Liver (tissue), 9 donors: Measurements from ENCODE around the gene DHX30. TPM values are rescaled to one million over a fixed set of nuclear protein-coding genes. Genes with fewer than 3 reads are reported as not detected.

ENCODE experiments used
- DNase-seq: peaks from one replicate; pipeline ENCODE4 v3.0.0-alpha.2; 2017; ENCODE audit warnings: low spot score
- H3K27ac ChIP-seq, 2 donors: one replicate each; pipeline ENCODE4 v1.7.0; 2013; ENCODE audit warnings: inconsistent platforms in 2 of 2, low read length in 2 of 2, control low read depth in 1 of 2, low read depth in 1 of 2, mild to moderate bottlenecking in 1 of 2
- H3K27me3 ChIP-seq, 4 donors: one replicate each; pipeline versions ENCODE4 v1.6.1 to v1.7.0; 2013; ENCODE audit warnings: low read length in 3 of 4, inconsistent platforms in 1 of 4, mild to moderate bottlenecking in 1 of 4, moderate library complexity in 1 of 4; ENCODE audit not compliant: control insufficient read depth in 4 of 4, insufficient read depth in 4 of 4
- H3K36me3 ChIP-seq, 4 donors: one replicate each; pipeline versions ENCODE4 v1.6.1 to v1.7.0; 2013; ENCODE audit warnings: low read length in 3 of 4, mild to moderate bottlenecking in 3 of 4, low read depth in 1 of 4, moderate library complexity in 1 of 4; ENCODE audit not compliant: control insufficient read depth in 4 of 4, insufficient read depth in 3 of 4
- H3K4me1 ChIP-seq, 4 donors: one replicate each; pipeline versions ENCODE4 v1.6.1 to v1.7.0; 2013; ENCODE audit warnings: low read length in 3 of 4, mild to moderate bottlenecking in 3 of 4, moderate library complexity in 1 of 4; ENCODE audit not compliant: control insufficient read depth in 4 of 4, insufficient read depth in 4 of 4
- H3K4me3 ChIP-seq, 3 donors: one replicate each; pipeline versions ENCODE4 v1.6.1 to v1.7.0; 2013; ENCODE audit warnings: low read length in 3 of 3, control low read depth in 1 of 3, low read depth in 1 of 3, mild to moderate bottlenecking in 1 of 3
- H3K9ac ChIP-seq, 2 donors: one replicate each; pipeline ENCODE4 v1.7.0; 2013; ENCODE audit warnings: low read length in 2 of 2, mild to moderate bottlenecking in 2 of 2, moderate library complexity in 2 of 2, control low read depth in 1 of 2, low read depth in 1 of 2
- H3K9me3 ChIP-seq, 4 donors: one replicate each; pipeline versions ENCODE4 v1.6.1 to v1.7.0; 2013; ENCODE audit warnings: low read length in 3 of 4; ENCODE audit not compliant: control insufficient read depth in 4 of 4
- EGR1 ChIP-seq, 2 donors: IDR thresholded peaks; 2 replicates each; pipeline ENCODE4 v1.6.1; 2016 to 2018; ENCODE audit warnings: antibody characterized with exemption in 2 of 2, low read depth in 2 of 2
- FOXA1 ChIP-seq: IDR thresholded peaks from 2 replicates; pipeline ENCODE4 v1.6.1; 2016; ENCODE audit warnings: antibody characterized with exemption
- FOXA2 ChIP-seq: IDR thresholded peaks from 2 replicates; pipeline ENCODE4 v1.6.1; 2016; ENCODE audit warnings: antibody characterized with exemption
- GABPA ChIP-seq, 2 donors: IDR thresholded peaks in 1 of 2; conservative IDR thresholded peaks in 1 of 2; 2 replicates each; pipeline ENCODE4 v1.6.1; 2016; ENCODE audit warnings: antibody characterized with exemption in 2 of 2, mild to moderate bottlenecking in 1 of 2, moderate library complexity in 1 of 2
- HNF4A ChIP-seq, 2 donors: conservative IDR thresholded peaks; 2 replicates each; pipeline ENCODE4 v1.6.1; 2016; ENCODE audit warnings: antibody characterized with exemption in 2 of 2, mild to moderate bottlenecking in 2 of 2
- JUND ChIP-seq, 2 donors: IDR thresholded peaks; 2 replicates each; pipeline ENCODE4 v1.6.1; 2016; ENCODE audit warnings: antibody characterized with exemption in 2 of 2
- NR2F2 ChIP-seq: IDR thresholded peaks from 2 replicates; pipeline ENCODE4 v1.6.1; 2016; ENCODE audit warnings: antibody characterized with exemption
- RAD21 ChIP-seq, 2 donors: IDR thresholded peaks; 2 replicates each; pipeline ENCODE4 v1.6.1; 2016; ENCODE audit warnings: antibody characterized with exemption in 2 of 2, mild to moderate bottlenecking in 2 of 2
- RXRA ChIP-seq, 2 donors: IDR thresholded peaks; 2 replicates each; pipeline ENCODE4 v1.6.1; 2017 to 2018; ENCODE audit warnings: antibody characterized with exemption in 2 of 2, mild to moderate bottlenecking in 1 of 2
- SP1 ChIP-seq: IDR thresholded peaks from 2 replicates; pipeline ENCODE4 v1.6.1; 2018; ENCODE audit warnings: antibody characterized with exemption, mild to moderate bottlenecking
- TAF1 ChIP-seq: conservative IDR thresholded peaks from 2 replicates; pipeline ENCODE4 v1.6.1; 2016; ENCODE audit warnings: antibody characterized with exemption, mild to moderate bottlenecking
- YY1 ChIP-seq: IDR thresholded peaks from 2 replicates; pipeline ENCODE4 v1.6.1; 2016; ENCODE audit warnings: antibody characterized with exemption, mild to moderate bottlenecking
- WGBS: extraction: QIAGEN DNeasy Blood & Tissue Kit; methylation state at CpG from one replicate; pipeline ENCODE4 v1.1.7; 2013; 5-methylcytosine and 5-hydroxymethylcytosine counted together
- polyA plus RNA-seq, 2 donors: library from polyadenylated mRNA; stranded (reverse) in 1 of 2; unstranded in 1 of 2; fragments of 200-250 nt in 1 of 2; fragments of >200 nt in 1 of 2; fragmentation: Nextera tagmentation in 1 of 2; extraction: Ambion mirVana in 1 of 2; gene quantifications; one replicate each; pipeline versions ENCODE4 v1.2.1 to v1.2.3, GENCODE V29; 2013 to 2015
- total RNA-seq, 2 donors: library from RNA; depleted of rRNA; stranded (reverse); fragments of >200 nt; gene quantifications; one replicate each; pipeline ENCODE4 v1.2.3, GENCODE V29; 2014
- TF ChIP-seq, protein P1 (sequence below): fragments of 150-350 bp; IDR thresholded peaks from 2 replicates; pipeline ENCODE4 v1.5.1; 2017; ENCODE audit warnings: improper control_type of control experiment, low read depth, low read length; ENCODE audit not compliant: missing input control
- TF ChIP-seq, protein P2 (sequence below): IDR thresholded peaks from 2 replicates; pipeline ENCODE4 v1.6.1; 2016; ENCODE audit warnings: antibody characterized with exemption
- TF ChIP-seq, protein P3 (sequence below): IDR thresholded peaks from 2 replicates; pipeline ENCODE4 v1.6.1; 2016; ENCODE audit warnings: antibody characterized with exemption, mild to moderate bottlenecking
- TF ChIP-seq, protein P4 (sequence below): IDR thresholded peaks from 2 replicates; pipeline ENCODE4 v1.6.1; 2016; ENCODE audit warnings: antibody characterized with exemption
- TF ChIP-seq, protein P5 (sequence below): IDR thresholded peaks from 2 replicates; pipeline ENCODE4 v1.6.1; 2016; ENCODE audit warnings: antibody characterized with exemption
- donor health status: healthy.
- donor health status: healthy.
- donor health status: healthy.
- donor health status: healthy.
- donor health status: healthy.

Gene DHX30
- total and polyA plus RNA-seq, 4 donors, result 18.3 to 39.9 (median 26.3) TPM

DNA sequence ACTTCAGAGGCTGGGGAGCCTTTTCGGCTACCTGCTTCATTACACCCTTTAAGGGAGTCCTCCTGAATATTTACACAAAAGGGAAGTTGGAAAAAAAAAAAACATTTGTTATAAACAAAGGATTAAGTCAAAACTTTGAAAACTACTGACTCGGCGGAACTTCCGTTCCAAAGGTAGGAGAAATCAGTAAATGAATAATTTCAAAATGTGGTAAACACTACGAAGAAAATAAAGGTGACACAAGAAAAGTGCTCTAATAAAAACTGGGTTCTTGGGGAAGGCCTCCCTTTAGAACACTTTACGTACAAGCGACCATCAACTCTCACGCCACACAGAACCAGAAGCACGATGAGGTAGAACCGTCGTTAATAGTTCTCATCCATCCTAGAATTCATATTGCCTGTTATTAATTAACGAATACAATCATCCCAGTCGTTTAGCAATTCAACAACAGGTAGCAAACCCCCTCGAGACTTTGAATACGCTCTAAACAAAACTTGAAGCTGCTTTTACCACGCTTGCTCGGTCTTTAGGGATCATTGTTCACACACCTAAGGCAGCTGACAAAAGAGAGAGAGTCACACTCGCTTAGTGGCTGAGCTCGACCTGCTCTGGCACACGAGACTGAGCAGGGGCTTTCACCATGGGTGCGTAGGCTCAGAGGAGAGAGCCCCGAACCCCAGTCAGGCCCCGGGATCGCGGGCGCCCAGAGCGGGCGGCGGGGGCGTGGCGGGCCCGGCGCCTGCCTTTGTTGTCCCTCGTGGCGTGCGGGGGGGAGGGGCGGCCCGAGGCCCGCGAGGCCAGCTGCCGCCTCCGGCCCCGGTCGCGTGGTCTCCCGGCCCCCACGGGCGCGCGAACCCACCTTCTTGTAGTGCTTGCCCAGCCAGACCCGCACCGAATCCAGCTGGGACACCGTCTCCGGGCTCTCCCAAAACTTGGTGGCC lies 21.9 kb upstream of the DHX30 start:
- Histone ChIP-seq H3K9me3 (no peaks in the 10 kb centered on the region), H3K9ac (peak overlapping the region; percentile 87 to 88), H3K36me3 (no peaks in the 10 kb centered on the region), H3K27me3 (no peaks in the 10 kb centered on the region), H3K4me1 (peaks cover 5 to 27% (median 14%) of the 10 kb centered on the region in 4 donors), H3K27ac (peak overlapping the region; percentile 99), H3K4me3 (peak overlapping the region; percentile 86 to 94 (median 88))
- TF ChIP-seq NR2F2 (no peak), JUND (IDR thresholded peaks at IDR 0.05) (no peak), TAF1 (no peak), RXRA (IDR thresholded peaks at IDR 0.05) (no peak), YY1 (no peak), FOXA1 (no peak), HNF4A (conservative IDR thresholded peaks at IDR 0.05) (no peak), GABPA (IDR thresholded peaks at IDR 0.05 in 1 of 2, conservative IDR thresholded peaks at IDR 0.05 in 1 of 2) (no peak), RAD21 (IDR thresholded peaks at IDR 0.05) (no peak), FOXA2 (no peak), EGR1 (IDR thresholded peaks at IDR 0.05; ENCODE audit: low read depth in 2 of 2) (no peak), SP1 (no peak)
- TF ChIP-seq, protein P1, sequence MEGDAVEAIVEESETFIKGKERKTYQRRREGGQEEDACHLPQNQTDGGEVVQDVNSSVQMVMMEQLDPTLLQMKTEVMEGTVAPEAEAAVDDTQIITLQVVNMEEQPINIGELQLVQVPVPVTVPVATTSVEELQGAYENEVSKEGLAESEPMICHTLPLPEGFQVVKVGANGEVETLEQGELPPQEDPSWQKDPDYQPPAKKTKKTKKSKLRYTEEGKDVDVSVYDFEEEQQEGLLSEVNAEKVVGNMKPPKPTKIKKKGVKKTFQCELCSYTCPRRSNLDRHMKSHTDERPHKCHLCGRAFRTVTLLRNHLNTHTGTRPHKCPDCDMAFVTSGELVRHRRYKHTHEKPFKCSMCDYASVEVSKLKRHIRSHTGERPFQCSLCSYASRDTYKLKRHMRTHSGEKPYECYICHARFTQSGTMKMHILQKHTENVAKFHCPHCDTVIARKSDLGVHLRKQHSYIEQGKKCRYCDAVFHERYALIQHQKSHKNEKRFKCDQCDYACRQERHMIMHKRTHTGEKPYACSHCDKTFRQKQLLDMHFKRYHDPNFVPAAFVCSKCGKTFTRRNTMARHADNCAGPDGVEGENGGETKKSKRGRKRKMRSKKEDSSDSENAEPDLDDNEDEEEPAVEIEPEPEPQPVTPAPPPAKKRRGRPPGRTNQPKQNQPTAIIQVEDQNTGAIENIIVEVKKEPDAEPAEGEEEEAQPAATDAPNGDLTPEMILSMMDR, result no peak
- TF ChIP-seq, protein P2, sequence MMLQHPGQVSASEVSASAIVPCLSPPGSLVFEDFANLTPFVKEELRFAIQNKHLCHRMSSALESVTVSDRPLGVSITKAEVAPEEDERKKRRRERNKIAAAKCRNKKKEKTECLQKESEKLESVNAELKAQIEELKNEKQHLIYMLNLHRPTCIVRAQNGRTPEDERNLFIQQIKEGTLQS, result no peak
- TF ChIP-seq, protein P3, sequence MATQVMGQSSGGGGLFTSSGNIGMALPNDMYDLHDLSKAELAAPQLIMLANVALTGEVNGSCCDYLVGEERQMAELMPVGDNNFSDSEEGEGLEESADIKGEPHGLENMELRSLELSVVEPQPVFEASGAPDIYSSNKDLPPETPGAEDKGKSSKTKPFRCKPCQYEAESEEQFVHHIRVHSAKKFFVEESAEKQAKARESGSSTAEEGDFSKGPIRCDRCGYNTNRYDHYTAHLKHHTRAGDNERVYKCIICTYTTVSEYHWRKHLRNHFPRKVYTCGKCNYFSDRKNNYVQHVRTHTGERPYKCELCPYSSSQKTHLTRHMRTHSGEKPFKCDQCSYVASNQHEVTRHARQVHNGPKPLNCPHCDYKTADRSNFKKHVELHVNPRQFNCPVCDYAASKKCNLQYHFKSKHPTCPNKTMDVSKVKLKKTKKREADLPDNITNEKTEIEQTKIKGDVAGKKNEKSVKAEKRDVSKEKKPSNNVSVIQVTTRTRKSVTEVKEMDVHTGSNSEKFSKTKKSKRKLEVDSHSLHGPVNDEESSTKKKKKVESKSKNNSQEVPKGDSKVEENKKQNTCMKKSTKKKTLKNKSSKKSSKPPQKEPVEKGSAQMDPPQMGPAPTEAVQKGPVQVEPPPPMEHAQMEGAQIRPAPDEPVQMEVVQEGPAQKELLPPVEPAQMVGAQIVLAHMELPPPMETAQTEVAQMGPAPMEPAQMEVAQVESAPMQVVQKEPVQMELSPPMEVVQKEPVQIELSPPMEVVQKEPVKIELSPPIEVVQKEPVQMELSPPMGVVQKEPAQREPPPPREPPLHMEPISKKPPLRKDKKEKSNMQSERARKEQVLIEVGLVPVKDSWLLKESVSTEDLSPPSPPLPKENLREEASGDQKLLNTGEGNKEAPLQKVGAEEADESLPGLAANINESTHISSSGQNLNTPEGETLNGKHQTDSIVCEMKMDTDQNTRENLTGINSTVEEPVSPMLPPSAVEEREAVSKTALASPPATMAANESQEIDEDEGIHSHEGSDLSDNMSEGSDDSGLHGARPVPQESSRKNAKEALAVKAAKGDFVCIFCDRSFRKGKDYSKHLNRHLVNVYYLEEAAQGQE, result no peak
- TF ChIP-seq, protein P4, sequence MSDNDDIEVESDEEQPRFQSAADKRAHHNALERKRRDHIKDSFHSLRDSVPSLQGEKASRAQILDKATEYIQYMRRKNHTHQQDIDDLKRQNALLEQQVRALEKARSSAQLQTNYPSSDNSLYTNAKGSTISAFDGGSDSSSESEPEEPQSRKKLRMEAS, result no peak
- TF ChIP-seq, protein P5, sequence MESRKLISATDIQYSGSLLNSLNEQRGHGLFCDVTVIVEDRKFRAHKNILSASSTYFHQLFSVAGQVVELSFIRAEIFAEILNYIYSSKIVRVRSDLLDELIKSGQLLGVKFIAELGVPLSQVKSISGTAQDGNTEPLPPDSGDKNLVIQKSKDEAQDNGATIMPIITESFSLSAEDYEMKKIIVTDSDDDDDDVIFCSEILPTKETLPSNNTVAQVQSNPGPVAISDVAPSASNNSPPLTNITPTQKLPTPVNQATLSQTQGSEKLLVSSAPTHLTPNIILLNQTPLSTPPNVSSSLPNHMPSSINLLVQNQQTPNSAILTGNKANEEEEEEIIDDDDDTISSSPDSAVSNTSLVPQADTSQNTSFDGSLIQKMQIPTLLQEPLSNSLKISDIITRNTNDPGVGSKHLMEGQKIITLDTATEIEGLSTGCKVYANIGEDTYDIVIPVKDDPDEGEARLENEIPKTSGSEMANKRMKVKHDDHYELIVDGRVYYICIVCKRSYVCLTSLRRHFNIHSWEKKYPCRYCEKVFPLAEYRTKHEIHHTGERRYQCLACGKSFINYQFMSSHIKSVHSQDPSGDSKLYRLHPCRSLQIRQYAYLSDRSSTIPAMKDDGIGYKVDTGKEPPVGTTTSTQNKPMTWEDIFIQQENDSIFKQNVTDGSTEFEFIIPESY, result no peak
- WGBS, result under 1% methylated on average over 54 of the region's 54 CpGs
- peak; percentile 77 for DNase-seq
